ENCODE results near the gene TNK1. TPM values are rescaled to one million over a fixed set of nuclear protein-coding genes. Genes with fewer than 3 reads are reported as not detected.
A peak's percentile ranks its signal among the peaks of the same experiment; 100 is the strongest.

TNK1 gene
- total RNA-seq, 1 experiment from 2014 or later: 0.90 TPM

- Histone ChIP-seq H3K27me3 (replicated peaks; ENCODE audit: insufficient read depth, low read depth, low read length, poor library complexity) (no peaks in the 10 kb centered on the region), H3K27ac (ENCODE audit: low read depth, low read length, poor library complexity, severe bottlenecking) (no peak overlapping the region), H3K9me3 (ENCODE audit: low read depth, low read length, poor library complexity, severe bottlenecking) (no peaks in the 10 kb centered on the region), H3K4me3 (ENCODE audit: low read depth, low read length, poor library complexity, severe bottlenecking) (no peak overlapping the region), H3K36me3 (ENCODE audit: insufficient read depth, low read length, poor library complexity, severe bottlenecking) (no peaks in the 10 kb centered on the region), H3K4me1 (ENCODE audit: insufficient read depth, low read length, poor library complexity, severe bottlenecking) (peaks cover 18% of the 10 kb centered on the region)
- intact Hi-C loops (cut with micrococcal nuclease; ENCODE audit: unreplicated experiment): loop anchor here (2.0 to 10.0 kb wide), 3 partner anchors 81 to 205 kb away; partner anchors contain the start of genes FGF11, POLR2A, SENP3 and SLC35G6
- DNase-seq (ENCODE audit: low spot score): peak; percentile 80
- POLR2A ChIA-PET (ENCODE audit: low non-redundant PET): no interaction called here
- CTCF ChIA-PET: interaction anchor here (0.5 to 1.8 kb wide), 11 partner anchors 13 to 233 kb away, joined by 3 to 11 read pairs (median 4); partner anchors contain the start of genes NEURL4, PLSCR3 and POLR2A
- TF ChIP-seq EZH2 (IDR thresholded peaks at IDR 0.05; ENCODE audit: borderline replicate concordance, low read depth, low read length, poor library complexity, severe bottlenecking): no peak
- TF ChIP-seq, protein P1, sequence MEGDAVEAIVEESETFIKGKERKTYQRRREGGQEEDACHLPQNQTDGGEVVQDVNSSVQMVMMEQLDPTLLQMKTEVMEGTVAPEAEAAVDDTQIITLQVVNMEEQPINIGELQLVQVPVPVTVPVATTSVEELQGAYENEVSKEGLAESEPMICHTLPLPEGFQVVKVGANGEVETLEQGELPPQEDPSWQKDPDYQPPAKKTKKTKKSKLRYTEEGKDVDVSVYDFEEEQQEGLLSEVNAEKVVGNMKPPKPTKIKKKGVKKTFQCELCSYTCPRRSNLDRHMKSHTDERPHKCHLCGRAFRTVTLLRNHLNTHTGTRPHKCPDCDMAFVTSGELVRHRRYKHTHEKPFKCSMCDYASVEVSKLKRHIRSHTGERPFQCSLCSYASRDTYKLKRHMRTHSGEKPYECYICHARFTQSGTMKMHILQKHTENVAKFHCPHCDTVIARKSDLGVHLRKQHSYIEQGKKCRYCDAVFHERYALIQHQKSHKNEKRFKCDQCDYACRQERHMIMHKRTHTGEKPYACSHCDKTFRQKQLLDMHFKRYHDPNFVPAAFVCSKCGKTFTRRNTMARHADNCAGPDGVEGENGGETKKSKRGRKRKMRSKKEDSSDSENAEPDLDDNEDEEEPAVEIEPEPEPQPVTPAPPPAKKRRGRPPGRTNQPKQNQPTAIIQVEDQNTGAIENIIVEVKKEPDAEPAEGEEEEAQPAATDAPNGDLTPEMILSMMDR (conservative IDR thresholded peaks at IDR 0.05; ENCODE audit: low read depth, low read length): peak; percentile 96
- no TSS peak for BruUV-seq (replicated peaks)
Measured at GRCh38 chr17:7356072-7356549, 24.8 kb upstream of the TNK1 start.

DNA sequence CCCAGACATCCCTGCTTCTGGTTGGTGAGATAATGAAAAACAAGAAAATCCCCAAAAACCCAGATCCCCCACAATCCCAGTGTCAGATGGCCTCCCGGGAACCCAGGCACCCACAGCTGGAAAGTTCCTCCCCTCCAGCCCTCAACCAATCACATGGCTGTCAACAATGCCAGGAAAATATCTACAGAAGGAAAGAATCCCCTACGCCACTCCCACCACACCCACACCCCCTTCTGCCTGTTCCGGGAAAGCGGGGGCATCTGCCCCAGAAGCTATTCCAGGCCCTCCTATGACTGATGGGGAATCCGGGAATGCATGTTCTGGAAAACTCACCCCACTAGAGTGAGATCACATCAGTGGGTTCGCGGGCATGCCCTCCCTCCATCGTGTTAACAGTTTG is 24.1 kb upstream of the TNK1 start:
- no peak overlapping the region for H3K27ac ChIP-seq (ENCODE audit: low read depth, low read length, poor library complexity, severe bottlenecking)
- H3K36me3 ChIP-seq (ENCODE audit: insufficient read depth, low read length, poor library complexity, severe bottlenecking): no peaks in the 10 kb centered on the region
- no peak overlapping the region for H3K4me3 ChIP-seq (ENCODE audit: low read depth, low read length, poor library complexity, severe bottlenecking)
- no peaks in the 10 kb centered on the region for H3K27me3 ChIP-seq (replicated peaks; ENCODE audit: insufficient read depth, low read depth, low read length, poor library complexity)
- CTCF ChIA-PET: interaction anchor here (0.5 to 1.8 kb wide), 7 partner anchors 37 to 204 kb away, joined by 3 to 11 read pairs (median 5); partner anchors contain the start of genes PLSCR3 and POLR2A
- intact Hi-C loops (cut with micrococcal nuclease; ENCODE audit: unreplicated experiment): loop anchor here (2.0 to 10.0 kb wide), 3 partner anchors 81 to 204 kb away; partner anchors contain the start of genes FGF11, POLR2A, SENP3 and SLC35G6
- H3K4me1 ChIP-seq (ENCODE audit: insufficient read depth, low read length, poor library complexity, severe bottlenecking): peaks cover 14% of the 10 kb centered on the region
- H3K9me3 ChIP-seq (ENCODE audit: low read depth, low read length, poor library complexity, severe bottlenecking): no peaks in the 10 kb centered on the region
- BruUV-seq (replicated peaks): no TSS peak
- no peak for DNase-seq (ENCODE audit: low spot score)
- TF ChIP-seq, protein P1 (conservative IDR thresholded peaks at IDR 0.05; ENCODE audit: low read depth, low read length): no peak
- no peak for TF ChIP-seq EZH2 (IDR thresholded peaks at IDR 0.05; ENCODE audit: borderline replicate concordance, low read depth, low read length, poor library complexity, severe bottlenecking)
- POLR2A ChIA-PET (ENCODE audit: low non-redundant PET): no interaction called here

- intact Hi-C loops (cut with micrococcal nuclease; ENCODE audit: unreplicated experiment): loop anchor here (2.0 to 10.0 kb wide), 3 partner anchors 80 to 203 kb away; partner anchors contain the start of genes FGF11, POLR2A, SENP3 and SLC35G6
- Histone ChIP-seq H3K36me3 (ENCODE audit: insufficient read depth, low read length, poor library complexity, severe bottlenecking) (no peaks in the 10 kb centered on the region), H3K27me3 (replicated peaks; ENCODE audit: insufficient read depth, low read depth, low read length, poor library complexity) (no peaks in the 10 kb centered on the region), H3K27ac (ENCODE audit: low read depth, low read length, poor library complexity, severe bottlenecking) (no peak overlapping the region), H3K9me3 (ENCODE audit: low read depth, low read length, poor library complexity, severe bottlenecking) (no peaks in the 10 kb centered on the region), H3K4me1 (ENCODE audit: insufficient read depth, low read length, poor library complexity, severe bottlenecking) (peaks cover 14% of the 10 kb centered on the region), H3K4me3 (ENCODE audit: low read depth, low read length, poor library complexity, severe bottlenecking) (no peak overlapping the region)
- BruUV-seq (replicated peaks): no TSS peak
- POLR2A ChIA-PET (ENCODE audit: low non-redundant PET): no interaction called here
- DNase-seq (ENCODE audit: low spot score): no peak
- CTCF ChIA-PET: interaction anchor here (0.7 to 1.8 kb wide), 2 partner anchors 37 to 600 kb away, joined by 6 read pairs; partner anchors contain the start of gene PLSCR3
- TF ChIP-seq, protein P1 (conservative IDR thresholded peaks at IDR 0.05; ENCODE audit: low read depth, low read length): no peak
- no peak for TF ChIP-seq EZH2 (IDR thresholded peaks at IDR 0.05; ENCODE audit: borderline replicate concordance, low read depth, low read length, poor library complexity, severe bottlenecking)
Measured at GRCh38 chr17:7357381-7357780, 23.5 kb upstream of the TNK1 start.
